GM18511 (cell line): Measurements from ENCODE around the gene RIBC1.
A peak's percentile ranks its signal among the peaks of the same experiment; 100 is the strongest.
"Not testable (repeated sequence)": the region's sequence is repeated elsewhere in the genome, so short reads cannot be mapped to it uniquely, and the experiment has no call there.

Experiments
- ATAC-seq: cut with Tn5 transposase; IDR thresholded peaks from one replicate; pipeline ENCODE4 v1.9.1; 2021; ENCODE audit warnings: mild to moderate bottlenecking, moderate library complexity; ENCODE audit not compliant: unreplicated experiment

Gene RIBC1

GRCh38 chrX:53433651-53434639 is 11.3 kb downstream of the RIBC1 start, which contains the start of gene HSD17B10:
TSS of gene HSD17B10 (minus strand) at chrX:53434370. CDS start at chrX:53434345, 25 bp downstream.
- peak; percentile 90 for ATAC-seq

GRCh38 chrX:53435997-53436396 is 13.3 kb downstream of the RIBC1 start:
- peak; percentile 75 for ATAC-seq

DNA sequence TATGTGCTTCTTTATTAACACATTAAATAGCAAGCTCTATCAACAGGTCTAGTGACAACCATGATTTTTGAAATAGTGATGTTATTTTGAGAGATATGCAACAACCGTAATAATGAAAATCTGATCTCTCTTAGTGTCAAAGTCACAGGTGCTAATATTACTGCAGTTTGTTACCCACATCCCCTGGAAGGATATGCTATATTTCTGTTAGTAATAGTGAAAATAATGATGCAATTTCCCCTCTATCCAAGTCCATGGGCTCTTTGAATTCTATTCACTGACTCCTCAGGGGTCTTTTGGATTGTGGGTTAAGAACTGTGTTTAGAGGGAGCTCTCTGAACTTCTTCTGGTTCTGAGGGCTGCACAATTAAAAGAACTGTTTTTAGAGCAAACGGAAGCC is 14.5 kb downstream of the RIBC1 start:
- ATAC-seq: no peak

DNA sequence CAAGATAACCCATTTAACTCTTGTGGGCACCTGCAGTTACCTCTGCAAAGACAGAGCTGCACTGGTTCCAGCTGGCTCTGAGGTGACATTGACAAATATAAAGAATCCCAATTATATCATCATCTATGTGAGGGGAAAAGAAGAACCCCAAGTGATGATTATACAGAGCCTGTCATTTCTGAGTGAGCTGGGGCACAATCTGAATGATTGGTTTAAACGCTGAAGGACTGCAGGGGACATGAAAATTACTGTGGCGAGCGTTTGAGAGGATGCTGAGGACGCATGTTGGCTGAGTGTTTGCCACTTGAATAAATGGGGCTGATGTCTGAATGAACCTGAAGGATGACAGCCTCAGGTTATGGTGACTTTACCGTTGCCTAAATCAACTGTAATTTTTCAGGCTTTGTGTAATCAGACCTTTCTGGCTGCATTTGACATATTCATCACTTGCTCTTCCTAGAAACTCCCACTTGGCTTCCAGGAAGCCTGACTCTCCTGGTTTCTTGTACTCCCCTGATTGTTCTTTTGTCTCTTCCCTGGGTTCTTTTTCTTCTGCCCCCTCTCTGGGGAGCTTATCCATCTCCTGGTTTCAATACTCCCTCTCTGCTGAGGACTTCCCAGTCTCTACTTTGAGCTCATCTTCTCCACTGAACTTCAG is 15.6 kb downstream of the RIBC1 start:
- ATAC-seq: no peak

- ATAC-seq: no peak
Observed at GRCh38 chrX:53438832-53439230, 16.2 kb downstream of the RIBC1 start.

GRCh38 chrX:53440101-53440500 is 17.4 kb downstream of the RIBC1 start:
- no peak for ATAC-seq

GRCh38 chrX:53440621-53441517 is 18.2 kb downstream of the RIBC1 start:
- no peak for ATAC-seq

DNA sequence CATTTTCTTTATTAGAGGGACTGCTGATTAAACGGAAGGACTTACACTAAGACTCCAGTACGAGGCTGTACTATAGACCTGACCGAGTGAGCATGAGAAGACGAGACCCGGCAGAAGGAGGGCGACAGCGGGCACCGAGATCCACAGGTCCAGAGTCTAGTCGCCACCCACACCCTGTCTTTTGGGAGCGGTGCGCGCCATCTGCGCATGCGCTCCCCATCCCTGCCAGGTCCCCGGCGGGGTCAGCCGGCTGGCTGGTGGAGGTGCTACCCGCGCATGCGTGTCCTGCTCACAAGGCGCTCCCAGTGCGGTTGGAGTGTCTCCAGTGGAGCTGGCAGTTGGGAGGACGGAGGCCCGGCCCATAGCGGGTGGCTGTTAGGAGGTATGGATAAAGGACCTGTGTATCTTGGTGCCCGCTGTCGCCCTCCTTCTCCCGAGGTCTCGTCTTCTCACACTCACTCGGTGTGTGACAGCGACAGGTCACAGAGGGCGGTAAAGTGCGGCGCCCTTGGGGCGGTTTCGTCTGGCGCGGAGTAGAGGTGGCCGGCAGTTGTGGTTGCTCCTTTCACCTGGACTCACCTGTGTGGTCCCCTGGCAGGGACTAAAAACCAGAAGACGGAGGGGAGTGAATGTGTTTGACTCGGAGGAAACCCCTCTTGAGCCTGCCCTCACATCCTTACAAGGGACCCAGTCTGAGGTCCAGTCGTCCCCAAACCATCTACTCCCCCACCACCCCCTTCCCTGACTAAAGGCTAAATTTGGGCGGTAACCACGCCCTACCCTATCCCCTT is 19.1 kb downstream of the RIBC1 start:
- peak; percentile 81 for ATAC-seq

- no peak for ATAC-seq
Observed at GRCh38 chrX:53442322-53442631, 19.6 kb downstream of the RIBC1 start.

GRCh38 chrX:53445977-53446376 is 23.3 kb downstream of the RIBC1 start:
- ATAC-seq: peak; percentile 42

- ATAC-seq: no peak
Observed at GRCh38 chrX:53447441-53447840, 24.8 kb downstream of the RIBC1 start.

- ATAC-seq: no peak
Observed at GRCh38 chrX:53449632-53450031, 27.0 kb downstream of the RIBC1 start.

GRCh38 chrX:53452812-53453211 is 30.1 kb downstream of the RIBC1 start:
- no peak for ATAC-seq

DNA sequence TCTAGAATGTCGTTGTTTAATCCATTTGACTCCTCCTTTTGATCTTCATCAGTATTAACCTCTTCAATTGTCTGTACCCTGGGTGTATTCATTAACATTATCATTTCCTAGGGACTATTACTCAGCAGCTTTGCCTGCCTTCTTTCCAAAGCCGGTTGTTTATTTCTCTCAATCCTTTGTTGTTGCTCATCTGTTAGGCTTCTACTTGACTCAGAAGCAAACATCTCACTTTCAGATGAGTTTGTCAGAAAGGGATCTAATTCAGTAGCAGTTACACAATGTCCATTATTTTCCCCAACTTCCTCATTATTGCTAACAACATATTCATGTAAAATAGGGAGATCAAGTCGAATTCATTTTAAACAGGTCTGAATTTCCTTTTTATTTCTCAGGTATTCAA is 33.6 kb downstream of the RIBC1 start:
- ATAC-seq: no peak

GRCh38 chrX:53458082-53458481 is 35.4 kb downstream of the RIBC1 start:
- ATAC-seq: no peak

- not testable (repeated sequence) for ATAC-seq
Observed at GRCh38 chrX:53468659-53469058, 46.0 kb downstream of the RIBC1 start.

DNA sequence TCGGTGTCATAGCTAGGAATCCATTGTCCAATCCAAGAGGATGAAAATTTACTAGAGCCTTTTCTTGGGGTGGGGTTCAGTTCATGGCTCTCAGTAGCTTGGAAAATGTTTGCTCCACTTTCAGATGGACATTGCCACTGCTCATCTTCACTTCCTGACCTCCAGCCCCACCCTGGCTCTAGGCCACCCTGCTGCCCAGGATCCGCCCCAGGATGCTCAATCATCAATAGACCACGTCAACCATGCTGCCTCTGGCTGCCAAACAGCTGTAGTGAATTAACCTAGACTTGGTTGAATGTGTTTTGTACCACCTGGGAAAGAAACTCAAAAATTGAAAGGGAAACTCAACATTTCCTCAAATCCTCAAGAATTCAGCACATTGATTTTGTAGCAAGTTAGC is 48.7 kb downstream of the RIBC1 start:
- ATAC-seq: no peak

DNA sequence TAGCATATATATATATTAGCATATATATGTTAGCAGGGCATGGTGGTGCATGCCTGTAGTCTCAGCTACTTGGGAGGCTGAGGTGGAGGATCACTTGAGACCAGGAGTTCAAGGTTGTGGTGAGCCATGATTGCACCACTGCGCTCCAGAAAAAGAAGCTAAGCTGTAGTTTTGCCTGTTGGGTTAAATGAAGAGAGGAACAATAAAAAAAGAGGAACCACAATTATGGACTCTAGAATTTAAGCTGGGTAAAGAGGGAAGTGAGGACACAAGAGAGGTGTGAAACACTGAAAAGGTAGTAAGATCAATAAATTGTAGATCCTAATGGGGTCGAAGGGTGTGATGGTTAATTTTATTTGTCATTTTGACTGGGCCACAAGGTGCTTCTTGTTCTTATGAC is 52.0 kb downstream of the RIBC1 start:
- no peak for ATAC-seq

DNA sequence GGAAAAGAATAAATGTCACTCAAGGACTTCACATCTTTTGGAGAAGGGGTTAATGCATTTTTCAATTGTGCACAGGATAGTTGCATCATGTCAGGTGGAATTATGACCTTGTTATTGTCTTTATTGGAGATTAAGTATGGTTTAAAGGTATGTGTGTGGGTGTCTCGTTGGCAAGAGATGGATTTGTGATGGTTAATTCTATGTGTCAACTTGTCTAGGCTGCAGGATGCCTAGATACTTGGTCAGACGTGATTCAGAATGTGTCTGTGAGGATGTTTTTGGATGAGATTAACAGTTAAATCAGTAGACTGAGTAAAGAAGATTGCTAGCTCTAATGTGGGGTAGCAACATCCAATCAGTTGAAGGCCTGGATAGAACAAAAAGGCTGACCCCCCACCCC is 53.7 kb downstream of the RIBC1 start:
- ATAC-seq: no peak

DNA sequence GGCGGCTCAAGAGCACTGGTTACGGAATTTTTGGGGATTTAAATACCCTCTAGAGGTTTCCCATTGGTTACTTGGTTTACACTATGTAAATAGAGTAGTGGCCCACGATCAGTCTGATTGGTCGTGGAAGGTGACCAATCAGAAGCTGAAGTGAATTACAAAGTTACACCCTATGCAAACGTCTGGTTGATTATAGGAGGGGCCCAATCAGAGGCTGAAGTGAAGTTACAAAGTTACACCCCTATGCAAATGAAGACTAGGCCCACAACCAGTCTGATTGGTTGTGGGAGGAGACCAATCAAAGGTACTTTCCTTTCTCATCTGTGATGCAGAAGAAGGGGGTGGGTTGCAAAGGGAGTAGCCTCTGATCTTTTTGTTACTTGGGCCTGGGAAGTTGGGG is 56.6 kb downstream of the RIBC1 start:
- no peak for ATAC-seq
